Measurements from ENCODE around the gene LAMC3. TPM values are rescaled to one million over a fixed set of nuclear protein-coding genes. Genes with fewer than 3 reads are reported as not detected.

The LAMC3 gene
- total RNA-seq, 1 donor from 2014 or later: 14.2 TPM

DNA sequence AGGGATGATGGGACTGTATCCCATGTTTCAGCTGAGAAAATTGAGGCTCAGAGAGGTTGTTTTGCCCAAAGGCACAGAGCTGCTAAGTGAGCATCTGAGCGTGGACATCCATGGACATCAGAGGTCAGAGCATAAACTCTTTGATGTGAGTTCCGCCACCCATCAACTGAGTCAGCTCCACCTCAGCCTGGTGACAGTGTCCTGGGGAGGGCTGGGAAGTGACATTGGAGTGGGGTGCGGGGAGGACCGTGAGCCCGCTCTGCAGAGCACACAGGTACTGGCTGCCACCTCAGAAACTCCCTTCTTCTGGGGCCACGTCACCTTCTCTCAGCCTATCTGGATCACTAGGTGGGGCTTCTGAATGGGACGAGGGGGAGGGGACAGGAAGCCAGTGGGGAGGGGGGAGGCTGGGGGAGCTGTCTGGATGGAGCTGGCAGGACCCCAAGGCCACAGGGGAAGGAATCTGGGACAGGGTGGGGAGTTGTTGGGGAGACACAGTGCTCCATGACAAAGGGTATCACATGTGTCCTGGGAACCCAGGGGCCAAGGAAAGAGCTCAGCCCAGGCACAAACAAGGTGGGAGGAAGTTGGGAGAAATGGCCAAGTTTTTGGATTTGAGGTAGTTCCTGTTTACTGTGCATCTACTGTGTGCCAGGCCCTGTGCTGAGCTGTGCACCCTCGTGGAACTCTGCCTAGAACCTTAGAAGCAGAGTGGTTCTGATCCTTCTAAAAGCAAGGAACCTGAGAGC lies 2.5 kb downstream of the LAMC3 start:
- no peak for DNase-seq (ENCODE audit: low spot score)

DNA sequence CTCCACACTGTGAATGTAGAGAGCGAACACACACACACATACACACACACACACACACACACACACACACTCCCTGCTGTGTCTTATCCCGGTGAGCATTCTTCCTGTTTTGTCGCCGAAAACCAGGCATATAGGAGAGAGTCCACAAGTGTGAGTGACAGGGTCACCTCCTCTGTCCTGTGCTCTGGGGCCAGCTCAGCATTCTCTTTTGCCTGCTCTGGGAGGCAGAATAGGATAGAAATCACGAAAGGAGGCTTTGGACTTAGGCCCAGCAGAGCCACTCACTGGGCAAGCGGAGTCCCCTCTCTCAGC lies 3.0 kb downstream of the LAMC3 start:
- no peak for DNase-seq (ENCODE audit: low spot score)

DNA sequence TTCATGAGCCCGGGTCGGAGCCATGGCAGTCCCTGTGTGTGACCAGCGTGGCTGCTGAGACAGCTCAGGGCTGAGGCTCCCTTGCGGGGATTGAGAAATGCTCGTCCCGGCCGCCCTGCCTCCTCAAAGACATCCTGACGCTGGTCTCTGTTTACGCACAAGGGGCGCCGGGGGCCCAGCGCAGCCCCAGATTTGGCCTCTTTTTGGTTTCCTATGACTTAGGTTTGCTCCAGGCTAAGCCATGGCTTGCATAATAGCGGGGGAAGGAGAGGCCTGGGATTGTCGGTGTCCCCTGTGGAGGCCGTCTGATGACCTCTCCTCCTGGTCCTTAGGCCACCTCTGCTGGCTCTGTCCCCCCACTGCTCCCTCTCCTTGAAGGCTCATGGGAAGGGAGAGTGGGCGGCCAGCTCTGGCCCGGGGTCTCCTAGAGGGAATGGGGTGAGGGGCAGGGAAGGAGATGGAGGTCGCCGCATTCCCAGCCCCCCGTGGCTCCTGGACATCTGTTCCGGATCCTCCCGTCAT lies 3.5 kb downstream of the LAMC3 start:
- DNase-seq (ENCODE audit: low spot score): no peak

DNA sequence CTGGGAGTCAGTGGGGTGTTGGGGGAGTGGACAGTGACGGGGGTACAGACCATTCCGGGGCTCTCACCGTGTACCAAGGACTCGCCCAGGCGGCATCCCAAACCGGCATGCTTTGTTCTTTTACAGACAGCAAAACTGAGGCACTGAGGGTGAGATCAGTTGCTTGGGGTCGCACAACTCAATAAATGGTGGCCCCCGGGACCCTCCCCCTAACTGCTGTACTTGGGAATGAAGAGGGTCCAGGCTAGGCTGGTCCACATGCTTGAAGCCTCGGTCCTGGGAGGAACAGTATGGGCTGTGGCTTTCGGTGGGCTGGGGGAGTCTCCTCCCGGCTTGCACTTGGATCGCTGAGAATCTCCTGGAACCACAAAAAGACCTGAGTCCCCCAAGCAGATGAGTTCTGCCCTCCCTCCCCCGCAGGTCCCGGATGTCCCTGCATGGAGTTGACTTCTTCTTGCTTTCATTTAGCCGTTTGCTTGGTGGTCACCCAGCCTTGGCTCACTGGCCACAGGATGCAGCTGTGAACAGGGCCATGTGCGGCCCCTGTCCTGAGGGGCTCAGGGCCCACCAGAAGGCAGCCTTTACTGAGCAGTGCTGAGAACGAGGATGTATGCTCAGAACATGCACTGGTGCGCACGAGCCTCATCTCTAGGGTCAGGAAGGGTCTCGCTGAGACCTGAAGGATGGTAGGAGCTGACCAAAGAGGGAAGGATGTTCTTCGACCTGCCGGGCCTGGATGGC lies 4.2 kb downstream of the LAMC3 start:
- no peak for DNase-seq (ENCODE audit: low spot score)

- no peak for DNase-seq (ENCODE audit: low spot score)
Observed at GRCh38 chr9:131013771-131014676, 5.0 kb downstream of the LAMC3 start.

GRCh38 chr9:131015112-131015511 lies 6.1 kb downstream of the LAMC3 start:
- DNase-seq (ENCODE audit: low spot score): no peak

GRCh38 chr9:131015876-131016397 lies 7.0 kb downstream of the LAMC3 start:
- no peak for DNase-seq (ENCODE audit: low spot score)

GRCh38 chr9:131017067-131017466 lies 8.1 kb downstream of the LAMC3 start:
- no peak for DNase-seq (ENCODE audit: low spot score)

- DNase-seq (ENCODE audit: low spot score): no peak
Observed at GRCh38 chr9:131018621-131019020, 9.6 kb downstream of the LAMC3 start.

- no peak for DNase-seq (ENCODE audit: low spot score)
Observed at GRCh38 chr9:131019388-131020239, 10.6 kb downstream of the LAMC3 start.

DNA sequence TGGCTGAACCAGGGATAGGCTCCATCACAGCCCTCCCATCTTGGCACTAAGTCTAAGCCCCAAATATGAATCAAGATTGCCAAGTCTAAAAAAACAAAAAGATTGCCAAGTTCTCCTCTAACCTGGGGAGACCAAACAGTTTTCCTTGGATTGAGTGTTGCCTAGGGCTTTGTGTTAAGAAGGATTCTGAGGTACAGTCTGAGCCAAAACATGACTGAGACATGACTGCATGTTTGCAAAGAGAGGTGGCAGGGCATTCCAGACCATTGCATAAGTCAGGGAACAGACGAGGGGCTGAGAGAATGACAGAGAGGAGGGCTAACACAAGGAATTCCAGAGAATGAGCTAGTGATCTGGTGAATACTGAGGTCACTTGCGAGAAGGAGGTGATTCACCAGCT lies 11.4 kb downstream of the LAMC3 start:
- no peak for DNase-seq (ENCODE audit: low spot score)

DNA sequence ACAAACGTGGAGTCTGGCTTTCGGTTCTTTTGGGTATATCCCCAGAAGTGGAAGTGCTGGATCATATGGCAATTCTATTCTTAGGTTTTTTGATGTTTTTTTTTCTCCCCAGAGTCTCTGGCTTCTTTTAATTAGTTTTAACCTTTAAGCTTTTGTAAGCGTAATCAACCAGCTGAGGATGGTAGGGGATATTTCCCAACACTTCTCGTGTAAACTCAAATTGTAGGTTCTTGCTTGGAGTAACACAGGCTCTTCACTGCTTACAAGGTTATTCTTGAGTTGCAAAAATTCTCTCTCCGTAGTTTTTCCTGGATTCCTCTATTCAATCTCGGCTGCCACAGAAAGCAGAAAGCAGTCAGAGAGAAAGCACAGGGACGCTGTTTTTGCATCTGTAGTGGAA lies 11.9 kb downstream of the LAMC3 start:
- no peak for DNase-seq (ENCODE audit: low spot score)

GRCh38 chr9:131021785-131022184 lies 12.8 kb downstream of the LAMC3 start:
- no peak for DNase-seq (ENCODE audit: low spot score)

DNA sequence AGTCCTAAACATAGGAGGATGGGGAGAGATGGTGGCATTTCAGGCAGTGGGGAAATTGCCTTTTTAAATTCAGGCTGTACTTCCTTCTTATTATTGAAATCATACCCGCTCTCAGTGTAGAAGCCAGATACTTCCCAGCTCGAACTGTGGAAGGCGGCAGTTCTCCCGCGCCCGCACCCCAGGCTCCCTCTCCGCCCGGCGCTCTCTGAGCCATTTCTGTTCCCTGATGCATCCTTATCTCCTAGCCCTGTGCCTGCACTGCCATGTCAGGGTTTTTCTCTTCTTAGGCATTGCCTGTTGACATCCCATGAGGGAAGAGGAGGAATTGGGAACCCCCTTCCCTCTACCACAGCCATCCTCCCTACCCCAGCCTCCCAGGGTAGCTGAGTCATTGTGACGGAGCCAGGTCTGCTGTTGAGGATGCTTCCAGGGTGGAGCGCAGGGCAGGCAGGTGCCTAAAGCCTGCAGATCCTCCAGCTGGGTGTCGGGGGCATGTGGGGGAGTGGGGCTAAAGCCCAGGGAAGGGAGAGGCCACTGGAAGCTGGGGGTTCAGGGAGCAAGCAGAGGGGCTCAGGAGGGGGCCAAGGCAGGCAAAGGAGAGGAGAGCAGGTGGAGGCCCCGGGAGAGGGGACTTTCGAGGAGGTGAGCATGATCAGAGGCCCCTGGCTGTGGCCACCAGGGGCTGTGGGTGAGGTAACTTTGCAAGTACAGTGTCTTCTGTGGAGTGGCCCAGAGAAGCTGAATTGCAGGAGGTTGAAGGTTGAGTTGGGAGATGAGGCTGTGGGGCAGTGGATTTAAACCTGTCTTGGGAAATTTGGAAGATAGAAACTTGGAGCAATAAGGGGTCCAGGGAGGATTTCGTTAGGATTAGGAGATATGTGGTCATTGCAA lies 16.2 kb downstream of the LAMC3 start:
- DNase-seq (ENCODE audit: low spot score): no peak

DNA sequence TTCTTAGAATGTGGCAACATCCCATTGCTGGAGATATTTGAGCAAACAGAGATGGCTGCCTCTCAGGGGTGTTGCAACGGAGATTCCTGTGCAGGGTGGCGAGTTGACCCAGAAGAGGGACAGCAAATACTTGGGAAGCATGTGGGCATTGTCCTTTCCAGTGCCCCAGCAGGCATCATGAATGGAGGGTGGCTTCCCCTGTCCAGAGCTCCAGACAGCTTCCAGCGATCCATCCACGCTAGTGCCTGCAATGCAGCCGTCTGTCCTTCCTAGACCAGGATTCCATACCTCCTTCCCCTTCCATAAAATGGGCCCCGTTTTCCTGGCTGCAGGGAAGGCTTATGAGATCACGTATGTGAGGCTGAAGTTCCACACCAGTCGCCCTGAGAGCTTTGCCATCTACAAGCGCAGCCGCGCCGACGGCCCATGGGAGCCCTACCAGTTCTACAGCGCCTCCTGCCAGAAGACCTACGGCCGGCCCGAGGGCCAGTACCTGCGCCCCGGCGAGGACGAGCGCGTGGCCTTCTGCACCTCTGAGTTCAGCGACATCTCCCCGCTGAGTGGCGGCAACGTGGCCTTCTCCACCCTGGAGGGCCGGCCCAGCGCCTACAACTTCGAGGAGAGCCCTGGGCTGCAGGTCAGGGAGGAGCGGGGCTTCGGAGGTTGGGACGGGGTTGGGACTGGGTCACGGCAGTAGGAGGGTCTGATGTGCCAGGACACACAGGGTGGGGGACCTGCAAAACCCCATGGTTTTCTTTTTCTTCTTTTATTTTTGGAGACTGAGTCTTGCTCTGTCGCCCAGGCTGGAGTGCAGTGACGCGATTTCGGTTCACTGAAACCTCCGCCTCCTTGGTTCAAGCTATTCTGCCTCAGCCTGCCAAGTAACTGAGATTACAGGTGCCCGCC lies 17.2 kb downstream of the LAMC3 start:
- DNase-seq (ENCODE audit: low spot score): no peak

DNA sequence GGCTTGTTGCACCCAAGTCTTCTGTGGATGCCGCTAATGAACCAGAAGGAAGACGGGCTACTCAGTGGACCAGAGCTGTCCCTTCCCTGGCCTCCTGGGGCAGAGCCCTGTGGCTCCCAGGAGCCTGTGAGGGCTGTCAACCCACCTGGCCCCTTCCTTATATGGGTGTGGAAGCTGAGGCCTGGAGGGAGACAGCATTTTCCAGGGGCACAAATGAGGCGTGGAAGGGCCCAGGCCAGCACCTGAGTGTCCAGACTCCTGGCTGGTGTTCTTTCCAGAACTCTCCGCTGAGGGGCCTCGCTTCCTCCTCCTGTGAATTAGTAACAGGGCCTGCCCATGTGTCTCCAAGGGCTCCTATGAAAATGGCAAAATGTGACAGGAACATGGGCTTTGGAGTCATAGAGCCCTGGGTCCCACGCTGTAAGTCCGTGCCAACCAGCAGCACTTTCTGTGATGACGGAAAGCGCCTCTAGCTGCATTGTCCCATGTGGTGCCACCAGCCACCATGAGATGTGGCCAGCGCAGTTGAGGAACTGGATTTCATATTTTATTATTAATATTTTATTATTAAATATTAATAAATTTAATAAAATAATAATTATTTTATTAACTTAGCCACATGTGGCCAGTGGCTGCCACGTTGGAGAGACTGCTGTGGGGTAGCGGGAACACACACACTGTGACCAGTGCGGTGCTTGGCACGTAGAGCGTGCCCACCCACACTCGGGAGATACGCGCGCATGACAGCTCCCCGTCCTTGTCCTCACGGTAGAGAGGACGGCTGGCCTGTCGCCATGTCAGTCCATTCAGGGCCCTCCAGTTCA lies 18.3 kb downstream of the LAMC3 start:
- DNase-seq (ENCODE audit: low spot score): no peak

DNA sequence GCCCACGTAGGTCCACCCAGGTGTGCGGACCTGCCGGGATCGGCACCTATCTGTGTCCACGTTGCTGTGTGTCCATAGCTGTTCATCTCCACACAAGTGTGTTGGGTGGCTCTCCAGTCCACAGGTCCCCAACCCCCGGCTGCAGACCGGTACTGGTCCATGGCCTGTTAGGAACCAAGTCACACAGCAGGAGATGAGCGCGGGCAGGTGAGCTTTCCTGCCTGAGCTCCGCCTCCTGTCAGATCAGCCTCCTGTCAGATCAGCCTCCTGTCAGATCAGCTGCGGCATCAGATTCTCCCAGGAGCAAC lies 18.9 kb downstream of the LAMC3 start:
- DNase-seq (ENCODE audit: low spot score): no peak

- no peak for DNase-seq (ENCODE audit: low spot score)
Observed at GRCh38 chr9:131028221-131028884, 19.4 kb downstream of the LAMC3 start.
